Endothelial cell (in vitro differentiated cells): Measurements from ENCODE around the gene SMYD1. TPM values are rescaled to one million over a fixed set of nuclear protein-coding genes. Genes with fewer than 3 reads are reported as not detected.

Experiments used
- DNase-seq: peaks from one replicate; pipeline ENCODE4 v3.0.0; 2021; ENCODE audit warnings: low spot score
- H3K27ac Mint-ChIP-seq: one replicate; pipeline ENCODE4 v1.8.0; 2021; ENCODE audit warnings: mixed read lengths, inconsistent platforms; ENCODE audit not compliant: unreplicated experiment
- H3K27me3 Mint-ChIP-seq: one replicate; pipeline ENCODE4 v1.8.0; 2021; ENCODE audit warnings: mild to moderate bottlenecking, moderate library complexity, mixed read lengths, inconsistent platforms; ENCODE audit not compliant: unreplicated experiment
- H3K36me3 Mint-ChIP-seq: one replicate; pipeline ENCODE4 v1.8.0; 2021; ENCODE audit warnings: mild to moderate bottlenecking, low read depth, mixed read lengths, inconsistent platforms; ENCODE audit not compliant: unreplicated experiment
- H3K4me1 Mint-ChIP-seq: one replicate; pipeline ENCODE4 v1.8.0; 2021; ENCODE audit warnings: mild to moderate bottlenecking, mixed read lengths, inconsistent platforms; ENCODE audit not compliant: unreplicated experiment
- H3K4me3 Mint-ChIP-seq: one replicate; pipeline ENCODE4 v1.8.0; 2021; ENCODE audit warnings: mild to moderate bottlenecking, mixed read lengths, inconsistent platforms; ENCODE audit not compliant: unreplicated experiment
- H3K9me3 Mint-ChIP-seq: one replicate; pipeline ENCODE4 v1.8.0; 2021; ENCODE audit warnings: mixed read lengths, inconsistent platforms; ENCODE audit not compliant: unreplicated experiment
- total RNA-seq: library from RNA; stranded (reverse); fragmentation: NEBNext Ultra II Directional; extraction: Animal tissue kit (Norgen Biotek cat#: 25700); gene quantifications from one replicate; pipeline ENCODE4 v1.2.1, GENCODE V29; 2021; ENCODE audit not compliant: unreplicated experiment
- TF ChIP-seq, protein P1 (sequence below): fragments of 200-600 bp; sonication (generic); IDR thresholded peaks from one replicate; pipeline ENCODE4 v1.5.0; 2021; ENCODE audit warnings: antibody characterized with exemption; ENCODE audit not compliant: unreplicated experiment

Gene SMYD1
- total RNA-seq, 1 donor from 2014 or later = not detected

DNA sequence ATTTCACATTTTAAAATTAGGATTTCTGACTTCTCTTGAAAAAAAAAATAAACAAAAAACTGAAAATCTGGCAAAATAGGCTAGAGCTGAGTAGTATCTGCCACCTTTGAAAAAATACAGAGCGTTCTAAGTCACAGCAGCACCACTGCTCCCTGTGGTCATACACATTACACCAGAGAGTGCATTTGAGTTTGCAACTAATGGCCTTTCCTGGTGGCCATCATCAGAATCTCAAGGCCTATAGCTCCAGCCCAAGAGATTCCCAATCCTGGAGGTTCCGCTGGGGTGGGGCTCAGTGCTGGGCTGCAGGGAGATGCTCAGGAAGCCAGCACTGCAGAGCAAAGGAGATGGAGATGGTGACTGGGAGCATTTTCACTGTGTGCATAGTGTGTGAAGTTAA, 17.5 kb downstream of the SMYD1 start:
- TF ChIP-seq, protein P1, sequence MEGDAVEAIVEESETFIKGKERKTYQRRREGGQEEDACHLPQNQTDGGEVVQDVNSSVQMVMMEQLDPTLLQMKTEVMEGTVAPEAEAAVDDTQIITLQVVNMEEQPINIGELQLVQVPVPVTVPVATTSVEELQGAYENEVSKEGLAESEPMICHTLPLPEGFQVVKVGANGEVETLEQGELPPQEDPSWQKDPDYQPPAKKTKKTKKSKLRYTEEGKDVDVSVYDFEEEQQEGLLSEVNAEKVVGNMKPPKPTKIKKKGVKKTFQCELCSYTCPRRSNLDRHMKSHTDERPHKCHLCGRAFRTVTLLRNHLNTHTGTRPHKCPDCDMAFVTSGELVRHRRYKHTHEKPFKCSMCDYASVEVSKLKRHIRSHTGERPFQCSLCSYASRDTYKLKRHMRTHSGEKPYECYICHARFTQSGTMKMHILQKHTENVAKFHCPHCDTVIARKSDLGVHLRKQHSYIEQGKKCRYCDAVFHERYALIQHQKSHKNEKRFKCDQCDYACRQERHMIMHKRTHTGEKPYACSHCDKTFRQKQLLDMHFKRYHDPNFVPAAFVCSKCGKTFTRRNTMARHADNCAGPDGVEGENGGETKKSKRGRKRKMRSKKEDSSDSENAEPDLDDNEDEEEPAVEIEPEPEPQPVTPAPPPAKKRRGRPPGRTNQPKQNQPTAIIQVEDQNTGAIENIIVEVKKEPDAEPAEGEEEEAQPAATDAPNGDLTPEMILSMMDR = no peak
- Mint-ChIP-seq H3K9me3 (no peaks in the 10 kb centered on the region), H3K4me1 (peaks cover 13% of the 10 kb centered on the region), H3K4me3 (no peak overlapping the region), H3K27ac (no peak overlapping the region), H3K36me3 (no peaks in the 10 kb centered on the region), H3K27me3 (no peaks in the 10 kb centered on the region)
- DNase-seq = no peak

DNA sequence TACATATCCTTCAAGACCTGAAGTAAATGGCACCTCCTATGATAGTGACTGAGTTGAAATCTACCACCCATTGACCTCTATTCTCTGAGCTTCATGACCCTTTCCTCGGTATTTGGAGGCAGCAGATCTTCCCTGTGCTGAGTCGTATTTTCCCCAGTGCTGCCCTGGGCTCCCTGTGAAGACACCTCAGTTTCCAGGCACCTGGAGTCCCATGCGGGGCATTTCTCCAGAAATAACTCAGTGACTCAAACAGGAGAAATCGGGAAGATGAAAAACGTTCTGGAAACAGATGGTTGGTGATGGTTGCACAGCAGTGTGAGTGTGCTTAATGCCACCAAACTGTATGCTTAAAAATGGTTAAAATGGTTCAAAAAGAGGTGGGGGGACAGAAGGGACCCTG, 18.0 kb downstream of the SMYD1 start:
- H3K4me3 Mint-ChIP-seq = no peak overlapping the region
- DNase-seq = no peak
- peaks cover 16% of the 10 kb centered on the region for H3K4me1 Mint-ChIP-seq
- TF ChIP-seq, protein P1 = no peak
- H3K9me3 Mint-ChIP-seq = no peaks in the 10 kb centered on the region
- no peaks in the 10 kb centered on the region for H3K27me3 Mint-ChIP-seq
- H3K36me3 Mint-ChIP-seq = no peaks in the 10 kb centered on the region
- no peak overlapping the region for H3K27ac Mint-ChIP-seq

DNA sequence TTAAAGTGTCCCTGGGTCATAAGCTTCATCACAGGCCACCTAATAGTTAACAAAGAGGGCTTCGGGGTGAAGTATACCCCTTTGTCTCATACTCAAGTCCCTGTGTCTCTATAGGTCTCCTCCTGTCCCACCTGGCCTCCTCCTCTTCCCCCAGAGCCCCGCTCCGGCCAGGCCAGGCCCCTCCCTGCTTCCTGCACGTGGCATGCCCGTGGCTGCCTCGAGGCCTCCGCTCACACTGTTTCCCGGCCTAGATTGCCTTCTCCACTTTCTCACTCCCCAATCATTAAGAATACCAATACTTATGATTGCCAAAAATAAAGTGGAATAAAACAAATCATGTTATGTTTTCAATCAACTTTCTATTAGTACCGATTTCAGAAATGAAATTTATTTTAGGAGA, 18.8 kb downstream of the SMYD1 start:
- TF ChIP-seq, protein P1 = no peak
- Mint-ChIP-seq H3K27me3 (no peaks in the 10 kb centered on the region), H3K9me3 (no peaks in the 10 kb centered on the region), H3K27ac (no peak overlapping the region), H3K4me1 (peaks cover 16% of the 10 kb centered on the region), H3K4me3 (no peak overlapping the region), H3K36me3 (no peaks in the 10 kb centered on the region)
- no peak for DNase-seq

- Mint-ChIP-seq H3K9me3 (no peaks in the 10 kb centered on the region), H3K4me3 (no peak overlapping the region), H3K4me1 (peaks cover 14% of the 10 kb centered on the region), H3K27me3 (no peaks in the 10 kb centered on the region), H3K36me3 (no peaks in the 10 kb centered on the region), H3K27ac (no peak overlapping the region)
- TF ChIP-seq, protein P1 = no peak
- DNase-seq = no peak
Observed at GRCh38 chr2:88087073-88087472, 19.4 kb downstream of the SMYD1 start.

DNA sequence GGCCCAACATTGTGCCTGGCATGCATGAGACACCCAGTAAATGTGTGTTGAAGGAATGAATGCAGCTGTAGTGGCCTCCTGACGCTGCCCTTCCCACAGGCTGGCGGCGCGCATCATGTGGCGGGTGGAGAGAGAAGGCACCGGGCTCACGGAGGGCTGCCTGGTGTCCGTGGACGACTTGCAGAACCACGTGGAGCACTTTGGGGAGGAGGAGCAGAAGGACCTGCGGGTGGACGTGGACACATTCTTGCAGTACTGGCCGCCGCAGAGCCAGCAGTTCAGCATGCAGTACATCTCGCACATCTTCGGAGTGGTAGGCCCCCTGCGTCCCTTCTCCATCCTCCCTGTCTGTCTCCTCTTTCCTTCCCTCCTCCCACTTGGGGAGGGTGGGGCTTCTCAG, 20.1 kb downstream of the SMYD1 start:
- no peaks in the 10 kb centered on the region for H3K27me3 Mint-ChIP-seq
- H3K4me1 Mint-ChIP-seq = peaks cover 10% of the 10 kb centered on the region
- DNase-seq = no peak
- H3K4me3 Mint-ChIP-seq = no peak overlapping the region
- H3K36me3 Mint-ChIP-seq = no peaks in the 10 kb centered on the region
- TF ChIP-seq, protein P1 = no peak
- no peak overlapping the region for H3K27ac Mint-ChIP-seq
- H3K9me3 Mint-ChIP-seq = no peaks in the 10 kb centered on the region
